HL-60 (cell line): ENCODE data around the gene RAB32.

ENCODE experiments used
- CTCF ChIP-seq: IDR thresholded peaks from one replicate; pipeline ENCODE4 v1.5.1; 2011; ENCODE audit warnings: low read length, control low read depth, inconsistent platforms; ENCODE audit not compliant: insufficient read depth
- GABPA ChIP-seq: IDR thresholded peaks from 2 replicates; pipeline ENCODE4 v1.6.1; 2012; ENCODE audit warnings: low read depth
- POLR2AphosphoS5 ChIP-seq: IDR thresholded peaks from 2 replicates; pipeline ENCODE4 v1.6.1; 2012; ENCODE audit warnings: low read depth
- REST ChIP-seq: IDR thresholded peaks from 2 replicates; pipeline ENCODE4 v1.6.1; 2012; ENCODE audit warnings: low read depth; ENCODE audit not compliant: insufficient replicate concordance
- SPI1 ChIP-seq: IDR thresholded peaks from 2 replicates; pipeline ENCODE4 v1.6.1; 2012; ENCODE audit warnings: low read depth, mild to moderate bottlenecking, borderline replicate concordance

GRCh38 chr6:146582857-146583256 is 39.2 kb downstream of the RAB32 start:
- TF ChIP-seq CTCF (no peak), REST (no peak), POLR2AphosphoS5 (peak; percentile 93), SPI1 (peak; percentile 73), GABPA (no peak)
